GM21447 (cell line): Measurements from ENCODE around the gene IRF8.

Source experiments
- ATAC-seq: cut with Tn5 transposase; IDR thresholded peaks from one replicate; pipeline ENCODE4 v1.9.1; 2021; ENCODE audit not compliant: unreplicated experiment

The IRF8 gene

DNA sequence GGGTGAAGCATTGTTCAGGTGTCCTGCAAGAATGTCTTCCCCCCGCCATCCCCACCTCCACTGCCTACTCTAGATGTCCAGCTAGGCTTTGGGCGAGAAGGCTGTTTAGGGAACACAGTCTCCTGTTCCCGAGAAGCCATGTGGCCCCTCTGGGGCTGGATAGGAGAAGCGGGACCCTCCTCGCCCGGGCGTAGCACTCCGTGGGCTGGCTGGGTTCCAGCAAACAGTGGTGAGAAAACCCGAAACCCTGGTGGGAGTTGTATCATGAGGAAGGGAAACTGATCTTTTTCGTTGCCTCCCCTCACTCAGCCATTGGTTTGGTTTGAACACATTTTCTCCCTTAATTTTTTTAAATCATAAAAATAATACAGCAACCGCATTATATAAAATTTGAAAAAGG is 56.6 kb downstream of the IRF8 start:
- ATAC-seq, result no peak

DNA sequence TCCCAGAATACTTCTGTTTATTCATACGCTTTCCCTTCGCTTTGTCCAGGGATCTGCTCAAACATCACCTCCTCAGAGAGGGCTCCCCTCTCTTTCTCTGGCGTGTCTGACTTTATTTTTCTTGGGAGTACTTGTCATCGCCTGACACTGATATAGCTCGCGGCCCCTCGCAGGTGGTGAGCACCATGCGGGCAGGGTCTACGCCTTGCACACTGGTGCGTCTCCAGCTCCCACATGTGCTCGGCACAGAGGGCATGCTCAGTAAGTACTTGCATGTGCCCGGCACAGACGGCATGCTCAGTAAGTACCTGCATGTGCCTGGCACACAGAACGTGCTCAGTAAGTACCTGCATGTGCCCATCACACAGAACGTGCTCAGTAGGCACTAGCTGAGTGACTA is 57.5 kb downstream of the IRF8 start:
- ATAC-seq, result no peak

DNA sequence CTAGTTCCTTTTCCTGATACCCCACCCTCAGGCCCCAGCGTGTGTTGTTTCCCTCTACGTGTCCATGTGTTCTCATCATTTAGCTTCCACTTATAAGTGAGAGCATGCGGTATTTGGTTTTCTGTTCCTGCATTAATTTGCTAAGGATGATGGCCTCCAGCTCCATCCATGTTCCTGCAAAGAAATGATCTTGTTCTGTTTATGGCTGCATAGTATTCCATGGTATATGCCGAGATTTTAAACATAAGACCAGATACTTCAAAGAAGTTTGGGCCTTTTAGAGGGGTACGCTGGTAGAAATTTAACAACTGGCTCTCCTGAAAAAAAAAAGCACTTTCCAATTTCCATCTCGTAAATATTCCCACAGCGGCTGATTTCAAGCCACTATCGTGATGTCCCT is 59.8 kb downstream of the IRF8 start:
- no peak for ATAC-seq

DNA sequence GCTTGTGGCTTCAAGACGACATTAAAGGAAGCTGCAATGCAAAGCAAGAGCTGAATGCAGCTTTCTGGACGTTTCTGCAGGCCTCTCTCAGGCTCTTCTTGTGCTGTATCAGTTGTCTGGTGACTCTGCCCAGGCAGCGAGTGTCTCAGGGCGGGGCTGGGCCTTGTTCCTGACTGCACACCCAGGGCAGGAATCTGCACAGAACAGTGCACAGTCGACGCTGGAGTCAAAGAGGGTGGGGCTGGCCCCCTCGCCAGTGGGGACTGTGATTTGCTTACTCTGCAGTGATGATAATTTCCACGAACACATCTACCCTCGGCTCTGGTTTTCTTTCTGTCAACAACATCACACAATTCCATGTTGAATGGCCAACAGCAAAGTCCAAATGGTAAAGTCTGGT is 60.7 kb downstream of the IRF8 start:
- no peak for ATAC-seq

DNA sequence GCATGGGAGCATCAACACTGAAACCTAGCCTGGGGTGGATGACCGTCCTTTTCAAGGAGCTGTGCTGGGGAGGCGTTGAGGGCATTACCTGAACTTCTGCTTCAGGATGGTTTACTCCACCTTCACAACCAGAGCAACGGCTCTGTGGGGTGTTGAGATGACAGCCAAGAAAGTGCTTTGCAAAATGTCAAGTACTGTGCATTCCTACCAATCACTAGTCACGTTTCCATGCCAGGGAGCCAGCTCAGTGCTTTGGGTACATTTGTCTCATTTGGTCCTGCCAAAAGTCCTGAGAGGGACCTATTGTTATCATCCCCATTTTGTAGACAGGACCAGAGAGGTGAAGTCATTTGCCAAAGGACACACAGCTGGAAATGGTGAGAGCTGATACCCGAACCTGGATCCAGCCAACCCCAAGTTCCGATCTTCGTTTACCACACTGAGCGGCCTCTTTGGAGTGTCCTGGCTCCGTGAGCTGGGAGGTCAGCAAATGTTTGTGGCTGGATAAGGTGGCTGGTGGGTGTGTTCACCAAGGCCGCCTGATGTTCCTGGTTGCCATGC is 61.6 kb downstream of the IRF8 start:
- no peak for ATAC-seq

DNA sequence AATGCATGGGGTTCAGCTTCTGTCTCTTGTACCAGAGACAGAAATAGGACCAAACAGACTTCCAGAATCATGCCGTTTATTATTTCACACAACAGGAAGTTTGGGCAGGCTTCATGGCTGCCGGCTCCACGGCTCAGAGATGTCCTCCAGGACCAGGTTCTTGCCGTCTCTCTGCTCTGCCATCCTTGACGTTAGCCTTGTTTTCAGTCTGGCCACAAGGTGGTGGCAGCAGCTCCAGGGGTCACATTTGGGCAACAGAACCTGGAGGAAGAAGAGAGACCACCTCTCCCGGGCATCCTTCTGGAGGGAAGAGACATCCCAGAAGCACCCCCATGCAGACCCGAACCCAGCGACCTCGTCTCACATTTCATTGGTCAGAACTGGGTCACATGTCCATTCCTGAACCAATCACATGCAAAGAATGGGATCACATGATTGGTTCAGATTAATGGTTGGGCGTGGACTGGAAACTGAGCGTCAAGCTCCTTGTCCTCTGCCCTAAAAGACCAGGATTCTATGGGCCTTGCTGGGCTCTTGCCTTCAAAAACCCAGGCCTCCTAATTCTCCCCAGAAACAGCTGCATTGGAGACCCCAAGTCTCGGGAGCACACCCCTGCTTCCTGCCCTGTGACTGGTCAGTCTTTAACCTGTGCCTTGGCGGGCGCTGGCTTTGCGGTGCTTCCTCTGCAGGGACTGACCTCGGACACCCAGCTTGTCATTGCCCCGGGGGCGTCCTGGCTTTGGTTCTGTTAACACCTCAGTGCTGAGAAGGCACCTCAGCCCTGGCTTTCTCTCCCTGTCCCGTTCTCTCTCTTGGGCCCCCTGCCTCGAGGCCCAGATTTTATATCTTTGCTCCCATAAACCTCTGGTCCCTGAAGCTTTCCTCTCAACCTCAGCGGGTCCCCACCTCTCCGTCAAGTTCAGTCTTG is 63.3 kb downstream of the IRF8 start:
- no peak for ATAC-seq

DNA sequence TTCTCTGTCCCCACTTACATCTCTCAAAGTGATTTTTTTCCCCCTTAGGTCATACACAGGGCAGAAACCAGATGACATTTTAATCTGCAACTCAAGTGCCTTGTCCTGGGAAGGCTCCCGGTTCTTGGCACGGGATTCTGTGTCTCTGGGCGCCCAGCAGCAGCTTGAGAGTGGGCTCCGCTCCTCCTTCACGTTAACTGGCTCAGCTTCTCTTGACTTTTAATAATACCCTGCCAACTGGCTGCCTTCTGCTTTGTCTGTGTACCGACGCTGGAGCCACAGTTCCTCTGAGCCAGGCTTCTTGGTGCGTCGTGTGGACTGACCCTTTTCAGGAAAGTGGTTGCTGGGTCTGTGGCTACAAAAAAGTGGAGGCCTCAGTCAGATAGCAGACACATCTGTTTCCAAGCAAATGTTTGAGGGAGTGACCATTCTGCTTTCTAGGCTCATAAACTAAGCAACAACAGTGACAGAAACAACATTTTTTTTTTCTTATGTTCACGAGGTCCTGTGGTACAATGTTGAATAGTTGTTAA is 64.9 kb downstream of the IRF8 start:
- no peak for ATAC-seq

DNA sequence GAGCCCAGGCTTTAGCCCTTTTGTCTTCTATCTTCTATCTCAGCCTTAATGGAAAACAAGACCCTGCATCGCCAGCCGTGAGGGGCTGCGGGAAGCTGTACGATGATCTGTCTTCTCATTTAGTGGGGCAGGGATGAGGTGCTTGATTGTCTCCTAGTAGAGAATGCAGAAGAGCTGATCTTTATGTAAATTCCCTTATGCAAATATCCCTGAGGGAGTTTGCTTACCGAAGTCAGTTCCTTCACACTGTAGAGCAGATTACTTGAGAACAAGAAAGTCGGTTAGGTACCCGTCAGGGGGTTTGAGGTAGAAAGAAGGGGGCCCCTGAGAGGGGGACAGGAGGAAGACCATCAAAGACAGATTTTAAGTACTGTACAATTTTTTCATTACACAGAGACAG is 66.2 kb downstream of the IRF8 start:
- ATAC-seq, result no peak

DNA sequence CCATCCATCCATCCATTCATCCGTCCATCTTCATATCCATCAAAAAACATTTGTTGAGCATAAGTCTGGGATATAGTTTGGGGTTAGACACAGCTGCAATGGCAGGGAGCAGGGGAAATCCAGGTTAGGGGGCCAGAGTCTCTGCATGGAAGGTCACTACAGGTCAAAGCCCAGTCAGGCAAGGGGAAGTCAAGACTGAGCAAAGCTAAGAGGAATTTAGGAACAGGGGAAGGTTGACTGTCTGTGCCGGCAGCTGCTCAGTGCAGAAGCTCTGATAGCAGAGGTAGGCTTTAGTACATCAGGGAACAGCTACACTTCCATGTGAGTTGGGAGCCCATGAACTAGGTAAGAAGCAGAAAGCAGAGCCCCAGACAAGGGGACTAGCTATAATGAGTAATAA is 68.1 kb downstream of the IRF8 start:
- no peak for ATAC-seq

DNA sequence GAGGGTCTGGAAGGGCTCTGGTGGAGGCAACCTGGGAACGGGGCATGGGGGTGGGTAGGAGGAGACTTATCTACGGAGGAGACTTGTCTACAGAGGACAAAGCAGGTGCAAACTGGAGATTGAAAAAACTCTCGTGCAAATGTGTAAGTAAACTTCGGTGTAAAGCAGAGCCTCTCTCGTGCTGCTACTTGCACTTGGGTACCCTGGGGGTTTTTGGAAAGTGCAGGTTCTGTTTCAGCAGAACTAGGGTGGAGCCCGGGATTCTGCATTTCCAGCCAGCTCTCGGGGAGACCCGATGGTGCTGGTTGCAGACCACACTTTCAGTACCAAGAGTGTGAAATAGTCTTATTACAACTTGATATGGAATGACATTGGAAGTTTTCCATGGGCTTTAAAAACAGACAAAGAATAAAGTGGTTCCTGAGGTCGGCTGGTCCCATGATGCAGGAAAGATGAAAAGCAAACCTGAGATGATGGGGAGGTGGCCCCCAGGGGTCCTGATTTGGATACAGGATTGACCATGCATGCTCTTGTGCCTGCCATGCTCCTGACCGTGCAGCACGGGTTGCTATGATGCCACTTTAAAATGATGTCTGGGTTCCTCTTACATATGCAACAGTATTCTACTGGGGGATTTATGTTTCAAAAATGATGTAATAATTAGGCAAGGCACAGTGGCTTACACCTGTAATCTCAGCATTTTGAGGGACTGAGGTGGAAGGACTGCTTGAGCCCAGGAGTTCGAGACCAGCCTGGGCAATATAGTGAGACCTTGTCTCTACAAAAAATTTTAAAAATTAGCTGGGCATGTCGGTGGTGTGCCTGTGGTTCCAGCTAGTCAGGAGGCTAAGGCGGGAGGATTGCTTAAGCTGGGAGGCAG is 69.3 kb downstream of the IRF8 start:
- no peak for ATAC-seq

DNA sequence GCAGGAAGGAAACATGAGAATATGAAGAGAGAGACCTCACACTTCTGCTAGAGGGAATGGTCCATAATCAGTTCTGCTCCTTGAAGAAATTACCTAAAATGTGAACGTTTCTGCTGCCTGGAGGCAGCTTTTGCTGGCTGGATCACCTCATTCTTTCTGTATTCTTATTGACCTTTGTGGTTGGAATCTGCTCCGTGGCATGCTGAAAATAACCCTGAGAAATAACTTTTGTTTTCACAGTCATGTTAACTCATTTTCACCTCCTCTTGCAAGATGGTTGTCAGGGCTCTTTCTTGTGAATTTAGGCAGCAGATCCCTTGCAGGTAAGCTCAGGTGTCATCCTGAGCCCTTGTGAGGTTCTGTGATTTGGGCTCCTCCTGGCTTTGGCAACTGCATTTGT is 70.2 kb downstream of the IRF8 start:
- no peak for ATAC-seq

DNA sequence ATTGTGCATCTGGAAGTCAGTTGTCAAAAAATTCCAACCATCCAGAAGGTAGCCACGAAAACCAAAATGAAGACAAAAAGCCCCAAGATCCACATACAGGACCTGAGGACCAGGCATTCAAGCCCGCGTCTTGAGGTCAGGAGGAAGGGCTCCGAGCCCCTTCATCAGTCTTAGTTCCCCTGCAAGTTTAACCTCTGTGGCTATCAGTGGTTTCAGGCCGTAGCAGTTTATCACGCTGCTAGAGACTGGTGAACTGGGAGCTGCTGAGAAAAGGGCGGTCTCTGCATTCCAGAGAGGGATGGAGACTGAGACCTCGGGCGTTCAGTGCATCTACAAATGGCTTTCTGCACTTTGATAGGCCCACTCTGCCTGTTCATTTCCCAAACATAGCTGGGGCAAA is 70.6 kb downstream of the IRF8 start:
- no peak for ATAC-seq

DNA sequence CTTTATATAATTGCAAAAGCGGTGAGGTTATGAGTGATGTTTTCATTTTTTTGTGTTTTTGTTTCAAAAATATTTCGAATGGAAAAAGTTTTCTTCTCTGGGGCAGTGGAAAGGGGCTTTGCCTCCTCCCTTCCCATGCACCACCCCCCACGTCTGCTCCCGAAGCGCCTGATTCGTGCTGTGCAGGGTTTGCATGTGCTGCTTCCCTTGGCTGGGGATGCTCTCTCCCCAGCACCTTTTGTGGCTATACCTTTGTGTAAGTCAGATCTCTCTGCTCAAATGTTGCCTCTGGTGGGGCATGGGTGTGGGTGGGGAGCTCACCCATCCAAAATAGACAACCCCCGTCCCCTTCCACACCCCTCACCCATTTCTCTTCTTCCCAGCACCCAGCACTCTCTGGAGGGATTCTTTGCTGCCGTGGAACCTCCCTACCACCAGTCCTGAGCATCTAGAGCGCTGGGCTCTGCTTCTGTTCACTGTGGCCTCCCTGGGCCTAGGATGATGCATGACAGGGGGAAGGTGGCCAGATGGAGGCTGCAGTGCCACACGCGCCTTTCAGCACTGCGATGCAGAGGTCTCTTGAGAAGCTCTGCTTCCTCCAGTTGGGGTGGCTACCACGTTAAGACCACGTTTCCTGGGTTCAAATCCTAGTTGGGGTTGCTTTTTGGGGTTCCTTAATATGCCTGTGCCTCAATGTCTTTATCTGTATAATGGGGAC is 71.2 kb downstream of the IRF8 start:
- ATAC-seq, result no peak

DNA sequence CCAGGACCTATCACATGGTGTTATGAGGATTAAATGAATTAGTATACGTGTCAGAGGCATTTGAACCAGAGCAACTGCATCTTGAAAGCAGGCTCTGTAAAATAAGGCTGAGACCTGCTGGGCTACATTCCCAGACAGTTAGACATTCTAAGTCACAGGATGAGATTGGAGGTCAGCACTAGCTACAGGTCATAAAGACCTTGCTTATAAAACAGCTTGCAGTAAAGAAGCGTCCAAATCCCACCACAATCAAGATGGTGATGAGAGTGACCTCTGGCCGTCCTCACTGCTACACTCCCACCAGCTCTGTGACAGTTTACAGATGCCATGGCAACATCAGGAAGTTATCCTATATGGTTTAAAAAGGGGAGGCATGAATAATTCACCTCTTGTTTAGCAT is 71.8 kb downstream of the IRF8 start:
- ATAC-seq, result no peak
